Gastrocnemius medialis (tissue), 4 donors: ENCODE results near the gene NRXN2. TPM values are rescaled to one million over a fixed set of nuclear protein-coding genes. Genes with fewer than 3 reads are reported as not detected.
"Not testable (repeated sequence)": the region's sequence is repeated elsewhere in the genome, so short reads cannot be mapped to it uniquely, and the experiment has no call there.

Experiments used
- ATAC-seq, 2 donors: fragments of 150-250 bp; one replicate each; pipeline ENCODE4 v1.9.1; 2016
- DNase-seq, 2 donors: peaks; one replicate each; pipeline ENCODE4 v3.0.0-alpha.2; 2019
- H3K27ac ChIP-seq, 4 donors: fragments of 200-600 bp; sonication (generic); 1 replicate in 1 of 4; 2 replicates in 3 of 4; pipeline ENCODE4 v1.5.1; 2016 to 2018; ENCODE audit warnings: mild to moderate bottlenecking in 2 of 4, moderate library complexity in 1 of 4
- H3K27me3 ChIP-seq, 3 donors: fragments of 200-600 bp; sonication (generic) in 2 of 3; 1 replicate in 1 of 3; 2 replicates in 2 of 3; pipeline versions ENCODE4 v1.5.1 to v1.6.0; 2016 to 2019; ENCODE audit warnings: mild to moderate bottlenecking in 1 of 3, moderate library complexity in 1 of 3
- H3K36me3 ChIP-seq, 2 donors: fragments of 200-600 bp; sonication (generic) in 1 of 2; one replicate each; pipeline ENCODE4 v1.5.1; 2017 to 2018
- H3K4me1 ChIP-seq, 2 donors: fragments of 200-600 bp; sonication (generic) in 1 of 2; one replicate each; pipeline ENCODE4 v1.5.1; 2016 to 2017; ENCODE audit warnings: mild to moderate bottlenecking in 2 of 2
- H3K4me3 ChIP-seq, 4 donors: fragments of 200-600 bp; sonication (generic) in 3 of 4; 1 replicate in 1 of 4; 2 replicates in 3 of 4; pipeline ENCODE4 v1.5.1; 2016 to 2019; ENCODE audit warnings: mild to moderate bottlenecking in 2 of 4
- H3K9me3 ChIP-seq, 3 donors: fragments of 200-600 bp; sonication (generic) in 2 of 3; 1 replicate in 1 of 3; 2 replicates in 2 of 3; pipeline ENCODE4 v1.5.1; 2016 to 2019
- CTCF ChIP-seq, 5 experiments: fragments of 450-650 bp in 3 of 5; fragments of 200-600 bp in 2 of 5; sonication (generic) in 2 of 5; IDR thresholded peaks in 4 of 5; conservative IDR thresholded peaks in 1 of 5; 1 replicate in 4 of 5; 2 replicates in 1 of 5; pipeline ENCODE4 v1.5.1; 2016 to 2019; ENCODE audit warnings: antibody characterized with exemption in 5 of 5, mild to moderate bottlenecking in 3 of 5, moderate library complexity in 3 of 5
- POLR2A ChIP-seq, 2 donors: fragments of 450-650 bp; IDR thresholded peaks; one replicate each; pipeline ENCODE4 v1.6.1; 2017; ENCODE audit warnings: antibody characterized with exemption in 2 of 2, mild to moderate bottlenecking in 2 of 2, moderate library complexity in 2 of 2
- in situ Hi-C, 4 donors: fragments of 200-750 bp; cut with MboI; loops; one replicate each; pipeline versions ENCODE4 v1.15.0 to v1.8.0; 2017; ENCODE audit warnings: low sequenced_read_pairs in 4 of 4
- intact Hi-C: fragments of 100-400 bp; cut with DNase I; formaldehyde crosslinking; loops from one replicate; pipeline ENCODE4 v1.15.1; 2023; ENCODE audit warnings: low total_unique reads
- total RNA-seq, 4 donors: library from RNA; depleted of rRNA; stranded (reverse); fragments of >200 nt; gene quantifications; one replicate each; pipeline versions ENCODE4 v1.1.0 to v1.2.3, GENCODE V29; 2016

The NRXN2 gene
- total RNA-seq, 4 donors from 2014 or later = 0.15 to 6.2 (median 1.8) TPM

GRCh38 chr11:64703048-64703447 is 19.9 kb downstream of the NRXN2 start:
- no peaks in the 10 kb centered on the region for H3K4me1 ChIP-seq
- H3K9me3 ChIP-seq = no peaks in the 10 kb centered on the region
- no peak for ATAC-seq
- no peak for DNase-seq
- TF ChIP-seq CTCF (IDR thresholded peaks at IDR 0.05 in 4 of 5, conservative IDR thresholded peaks at IDR 0.05 in 1 of 5) (no peak), POLR2A (IDR thresholded peaks at IDR 0.05) (no peak)
- no peak overlapping the region for H3K27ac ChIP-seq
- H3K36me3 ChIP-seq = no peaks in the 10 kb centered on the region
- intact Hi-C loops (no loop called here), in situ Hi-C loops (no loop called here)
- no peak overlapping the region for H3K4me3 ChIP-seq
- H3K27me3 ChIP-seq = peaks cover 0 to 4% (median 0%) of the 10 kb centered on the region in 3 donors

GRCh38 chr11:64701956-64702355 is 21.0 kb downstream of the NRXN2 start:
- H3K27ac ChIP-seq, H3K27me3 ChIP-seq, H3K36me3 ChIP-seq, H3K4me3 ChIP-seq, H3K9me3 ChIP-seq, ATAC-seq, DNase-seq, in situ Hi-C loops, intact Hi-C loops, H3K4me1 ChIP-seq: not testable (repeated sequence)

- in situ Hi-C loops (no loop called here), intact Hi-C loops (no loop called here)
- Histone ChIP-seq H3K27me3 (peaks cover 0 to 4% (median 0%) of the 10 kb centered on the region in 3 donors), H3K27ac (no peak overlapping the region), H3K4me3 (no peak overlapping the region), H3K9me3 (no peaks in the 10 kb centered on the region), H3K36me3 (no peaks in the 10 kb centered on the region), H3K4me1 (no peaks in the 10 kb centered on the region)
- DNase-seq (no peak), ATAC-seq (no peak)
- TF ChIP-seq CTCF (IDR thresholded peaks at IDR 0.05 in 4 of 5, conservative IDR thresholded peaks at IDR 0.05 in 1 of 5) (no peak), POLR2A (IDR thresholded peaks at IDR 0.05) (no peak)
Observed at GRCh38 chr11:64698427-64698826, 24.6 kb downstream of the NRXN2 start.

GRCh38 chr11:64697663-64698375 is 25.2 kb downstream of the NRXN2 start:
- in situ Hi-C loops (no loop called here), intact Hi-C loops (no loop called here)

GRCh38 chr11:64696045-64696444 is 27.0 kb downstream of the NRXN2 start:
- Histone ChIP-seq H3K27ac (no peak overlapping the region), H3K27me3 (no peaks in the 10 kb centered on the region), H3K9me3 (no peaks in the 10 kb centered on the region), H3K4me3 (no peak overlapping the region), H3K36me3 (no peaks in the 10 kb centered on the region), H3K4me1 (no peaks in the 10 kb centered on the region)
- intact Hi-C loops = no loop called here
- TF ChIP-seq POLR2A (IDR thresholded peaks at IDR 0.05) (no peak), CTCF (IDR thresholded peaks at IDR 0.05 in 4 of 5, conservative IDR thresholded peaks at IDR 0.05 in 1 of 5) (no peak)
- in situ Hi-C loops = no loop called here
- ATAC-seq (no peak), DNase-seq (no peak)

More at GRCh38 chr11:64697663-64698375, 25.2 kb downstream of the NRXN2 start:
- Histone ChIP-seq H3K27me3 (no peaks in the 10 kb centered on the region), H3K4me3 (no peak overlapping the region), H3K36me3 (no peaks in the 10 kb centered on the region), H3K4me1 (no peaks in the 10 kb centered on the region), H3K9me3 (no peaks in the 10 kb centered on the region), H3K27ac (no peak overlapping the region)
- ATAC-seq (no peak), DNase-seq (no peak)
- TF ChIP-seq CTCF (IDR thresholded peaks at IDR 0.05 in 4 of 5, conservative IDR thresholded peaks at IDR 0.05 in 1 of 5) = no peak
- TF ChIP-seq POLR2A (IDR thresholded peaks at IDR 0.05) = no peak
